ENCODE results near the gene VPS45.

DNA sequence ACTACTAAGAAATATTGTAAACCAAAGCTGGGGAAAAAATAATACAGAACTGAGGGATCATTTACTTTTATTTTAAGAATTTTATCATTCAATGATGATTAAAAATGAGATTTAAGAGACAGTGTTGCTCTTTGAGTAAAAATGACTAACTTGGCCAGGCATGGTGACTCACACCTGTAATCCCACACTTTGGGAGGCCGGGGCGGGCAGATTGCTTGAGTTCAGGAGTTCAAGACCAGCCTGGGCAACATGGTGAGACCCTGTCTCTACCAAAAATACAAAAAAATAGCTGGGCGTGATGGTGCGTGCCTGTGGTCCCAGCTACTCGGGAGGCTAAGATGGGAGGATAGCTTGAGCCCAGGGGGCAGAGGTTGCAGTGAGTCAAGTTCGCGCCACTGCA lies 60.3 kb downstream of the VPS45 start:
- TF ChIP-seq CTCF (IDR thresholded peaks at IDR 0.05) (no peak), POLR2A (IDR thresholded peaks at IDR 0.05) (no peak)
